Stimulated activated naive CD8-positive, alpha-beta T cell treated with anti-CD3 and anti-CD28 coated beads, Interleukin-15, amount 100 ng/mL, for 72 hours (primary cell): ENCODE results near the gene PICK1.
A peak's percentile ranks its signal among the peaks of the same experiment; 100 is the strongest.

ENCODE experiments used
- ATAC-seq: fragments of 150-1000 bp; cut with Tn5 transposase; 2 replicates; pipeline ENCODE4 v1.10.0; 2021; ENCODE audit warnings: mild to moderate bottlenecking, moderate library complexity
- DNase-seq, 2 donors: peaks; one replicate each; pipeline ENCODE4 v3.0.0; 2021 to 2022
- H3K27ac Mint-ChIP-seq, 2 donors: one replicate each; pipeline ENCODE4 v1.8.0; 2022; ENCODE audit warnings: mild to moderate bottlenecking in 2 of 2, mixed read lengths in 2 of 2, moderate library complexity in 2 of 2
- H3K27me3 Mint-ChIP-seq: one replicate; pipeline ENCODE4 v1.8.0; 2022; ENCODE audit warnings: mixed read lengths
- H3K4me1 Mint-ChIP-seq: one replicate; pipeline ENCODE4 v1.8.0; 2022; ENCODE audit warnings: mild to moderate bottlenecking, mixed read lengths
- H3K4me3 Mint-ChIP-seq, 2 donors: one replicate each; pipeline ENCODE4 v1.8.0; 2022; ENCODE audit warnings: mild to moderate bottlenecking in 2 of 2, mixed read lengths in 2 of 2, moderate library complexity in 1 of 2
- H3K9me3 Mint-ChIP-seq, 2 donors: one replicate each; pipeline ENCODE4 v1.8.0; 2022; ENCODE audit warnings: mixed read lengths in 2 of 2

The PICK1 gene

GRCh38 chr22:38086001-38086845 lies 29.0 kb downstream of the PICK1 start:
- no peak for DNase-seq
- Mint-ChIP-seq H3K27me3 (peaks cover 34% of the 10 kb centered on the region), H3K4me3 (no peak overlapping the region), H3K4me1 (peaks cover 11% of the 10 kb centered on the region), H3K27ac (no peak overlapping the region), H3K9me3 (no peaks in the 10 kb centered on the region)
- ATAC-seq = no peak

- ATAC-seq = no peak
- Mint-ChIP-seq H3K27me3 (peaks cover 28% of the 10 kb centered on the region), H3K4me3 (no peak overlapping the region)
These were observed 29.7 kb downstream of the PICK1 start for GRCh38 chr22:38086942-38087341.

GRCh38 chr22:38087855-38088254 lies 30.7 kb downstream of the PICK1 start:
- Mint-ChIP-seq H3K9me3 (no peaks in the 10 kb centered on the region), H3K4me1 (no peaks in the 10 kb centered on the region), H3K4me3 (no peak overlapping the region), H3K27ac (no peak overlapping the region), H3K27me3 (peaks cover 19% of the 10 kb centered on the region)
- DNase-seq (no peak), ATAC-seq (no peak)

More at GRCh38 chr22:38086942-38087341, 29.7 kb downstream of the PICK1 start:
- no peak for DNase-seq
- H3K4me1 Mint-ChIP-seq = peaks cover 7% of the 10 kb centered on the region
- no peak overlapping the region for H3K27ac Mint-ChIP-seq
- no peaks in the 10 kb centered on the region for H3K9me3 Mint-ChIP-seq

GRCh38 chr22:38088629-38089473 lies 31.6 kb downstream of the PICK1 start:
- Mint-ChIP-seq H3K27ac (no peak overlapping the region), H3K9me3 (no peaks in the 10 kb centered on the region), H3K27me3 (peaks cover 9% of the 10 kb centered on the region), H3K4me1 (no peaks in the 10 kb centered on the region), H3K4me3 (no peak overlapping the region)
- peak; percentile 53 for ATAC-seq
- DNase-seq = no peak

- peaks cover 8% of the 10 kb centered on the region for H3K27me3 Mint-ChIP-seq
- ATAC-seq = no peak
- H3K9me3 Mint-ChIP-seq = no peaks in the 10 kb centered on the region
- H3K4me1 Mint-ChIP-seq = no peaks in the 10 kb centered on the region
- no peak overlapping the region for H3K4me3 Mint-ChIP-seq
- no peak overlapping the region for H3K27ac Mint-ChIP-seq
- no peak for DNase-seq
These were observed 32.3 kb downstream of the PICK1 start for GRCh38 chr22:38089474-38089851.

- no peak for DNase-seq
- no peaks in the 10 kb centered on the region for H3K27me3 Mint-ChIP-seq
- H3K9me3 Mint-ChIP-seq = no peaks in the 10 kb centered on the region
- no peak for ATAC-seq
- no peaks in the 10 kb centered on the region for H3K4me1 Mint-ChIP-seq
- no peak overlapping the region for H3K27ac Mint-ChIP-seq
- H3K4me3 Mint-ChIP-seq = no peak overlapping the region
These were observed 39.9 kb downstream of the PICK1 start for GRCh38 chr22:38097058-38097457.

- no peak overlapping the region for H3K4me3 Mint-ChIP-seq
- no peaks in the 10 kb centered on the region for H3K4me1 Mint-ChIP-seq
- no peaks in the 10 kb centered on the region for H3K9me3 Mint-ChIP-seq
- ATAC-seq (no peak), DNase-seq (no peak)
- no peak overlapping the region for H3K27ac Mint-ChIP-seq
- H3K27me3 Mint-ChIP-seq = no peaks in the 10 kb centered on the region
These were observed 40.6 kb downstream of the PICK1 start for GRCh38 chr22:38097557-38098409.

- H3K4me3 Mint-ChIP-seq = no peak overlapping the region
- no peaks in the 10 kb centered on the region for H3K27me3 Mint-ChIP-seq
- ATAC-seq = no peak
- no peaks in the 10 kb centered on the region for H3K9me3 Mint-ChIP-seq
- H3K27ac Mint-ChIP-seq = no peak overlapping the region
- DNase-seq = no peak
- H3K4me1 Mint-ChIP-seq = no peaks in the 10 kb centered on the region
These were observed 41.4 kb downstream of the PICK1 start for GRCh38 chr22:38098410-38099249.

- H3K27ac Mint-ChIP-seq = no peak overlapping the region
- H3K4me3 Mint-ChIP-seq = no peak overlapping the region
- H3K27me3 Mint-ChIP-seq = no peaks in the 10 kb centered on the region
- DNase-seq = no peak
- peaks cover 13% of the 10 kb centered on the region for H3K4me1 Mint-ChIP-seq
- no peaks in the 10 kb centered on the region for H3K9me3 Mint-ChIP-seq
- ATAC-seq = no peak
These were observed 46.4 kb downstream of the PICK1 start for GRCh38 chr22:38103641-38104040.

- ATAC-seq = no peak
- Mint-ChIP-seq H3K9me3 (no peaks in the 10 kb centered on the region), H3K27me3 (no peaks in the 10 kb centered on the region), H3K4me1 (peaks cover 13% of the 10 kb centered on the region), H3K27ac (no peak overlapping the region), H3K4me3 (no peak overlapping the region)
- DNase-seq = no peak
These were observed 46.9 kb downstream of the PICK1 start for GRCh38 chr22:38104084-38104483.

GRCh38 chr22:38106814-38107578 lies 49.8 kb downstream of the PICK1 start:
- no peaks in the 10 kb centered on the region for H3K27me3 Mint-ChIP-seq
- peaks cover 13% of the 10 kb centered on the region for H3K4me1 Mint-ChIP-seq
- ATAC-seq (no peak), DNase-seq (no peak)
- no peaks in the 10 kb centered on the region for H3K9me3 Mint-ChIP-seq
- no peak overlapping the region for H3K4me3 Mint-ChIP-seq
- H3K27ac Mint-ChIP-seq = no peak overlapping the region

- no peak for ATAC-seq
- Mint-ChIP-seq H3K9me3 (no peaks in the 10 kb centered on the region), H3K4me3 (peak overlapping the region in 1 of 2 donors; percentile 12), H3K4me1 (peaks cover 13% of the 10 kb centered on the region), H3K27me3 (no peaks in the 10 kb centered on the region), H3K27ac (peak overlapping the region in 1 of 2 donors; percentile 99)
- no peak for DNase-seq
These were observed 50.7 kb downstream of the PICK1 start for GRCh38 chr22:38107692-38108515.

GRCh38 chr22:38108561-38109319 lies 51.5 kb downstream of the PICK1 start:
- peak overlapping the region in 1 of 2 donors; percentile 99 for H3K27ac Mint-ChIP-seq

More at GRCh38 chr22:38108561-38109319, 51.5 kb downstream of the PICK1 start:
- no peaks in the 10 kb centered on the region for H3K27me3 Mint-ChIP-seq
- DNase-seq (no peak), ATAC-seq (peak; percentile 28)
- H3K4me1 Mint-ChIP-seq = peaks cover 13% of the 10 kb centered on the region
- no peaks in the 10 kb centered on the region for H3K9me3 Mint-ChIP-seq
- H3K4me3 Mint-ChIP-seq = peak overlapping the region in 1 of 2 donors; percentile 12
